HG02981 (cell line): ENCODE measurements around the gene NUBPL.
A peak's percentile ranks its signal among the peaks of the same experiment; 100 is the strongest.

ENCODE experiments used
- ATAC-seq: cut with Tn5 transposase; IDR thresholded peaks from one replicate; pipeline ENCODE4 v1.9.1; 2021; ENCODE audit warnings: mild to moderate bottlenecking, moderate library complexity; ENCODE audit not compliant: unreplicated experiment

The NUBPL gene, protein sequence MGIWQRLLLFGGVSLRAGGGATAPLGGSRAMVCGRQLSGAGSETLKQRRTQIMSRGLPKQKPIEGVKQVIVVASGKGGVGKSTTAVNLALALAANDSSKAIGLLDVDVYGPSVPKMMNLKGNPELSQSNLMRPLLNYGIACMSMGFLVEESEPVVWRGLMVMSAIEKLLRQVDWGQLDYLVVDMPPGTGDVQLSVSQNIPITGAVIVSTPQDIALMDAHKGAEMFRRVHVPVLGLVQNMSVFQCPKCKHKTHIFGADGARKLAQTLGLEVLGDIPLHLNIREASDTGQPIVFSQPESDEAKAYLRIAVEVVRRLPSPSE

GRCh38 chr14:31561155-31561846, at the start of gene NUBPL:
Gene NUBPL, plus strand, starts transcription at chr14:31561404. Its CDS starts 36 bp downstream, at chr14:31561440.
- ATAC-seq = peak; percentile 95

DNA sequence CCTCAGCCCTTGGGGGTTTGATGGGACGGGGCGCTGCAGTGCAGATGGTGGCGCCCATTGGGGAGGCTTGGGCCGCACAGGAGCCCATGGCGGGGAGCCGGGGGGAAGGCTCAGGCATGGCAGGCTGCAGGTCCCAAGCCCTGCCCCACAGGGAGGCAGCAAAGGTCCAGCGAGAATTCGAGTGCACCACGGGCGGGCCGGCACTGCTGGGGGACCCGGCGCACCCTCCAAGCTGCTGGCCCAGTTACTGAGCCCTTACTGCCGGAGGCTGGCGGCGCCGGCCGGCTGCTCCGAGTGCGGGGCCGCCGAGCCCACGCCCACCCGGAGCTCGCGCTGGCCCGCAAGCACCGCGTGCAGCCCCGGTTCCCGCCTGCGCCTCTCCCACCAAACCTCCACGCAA, 34.1 kb upstream of the NUBPL start:
- ATAC-seq = no peak

GRCh38 chr14:31527546-31527945, 33.7 kb upstream of the NUBPL start:
- no peak for ATAC-seq

DNA sequence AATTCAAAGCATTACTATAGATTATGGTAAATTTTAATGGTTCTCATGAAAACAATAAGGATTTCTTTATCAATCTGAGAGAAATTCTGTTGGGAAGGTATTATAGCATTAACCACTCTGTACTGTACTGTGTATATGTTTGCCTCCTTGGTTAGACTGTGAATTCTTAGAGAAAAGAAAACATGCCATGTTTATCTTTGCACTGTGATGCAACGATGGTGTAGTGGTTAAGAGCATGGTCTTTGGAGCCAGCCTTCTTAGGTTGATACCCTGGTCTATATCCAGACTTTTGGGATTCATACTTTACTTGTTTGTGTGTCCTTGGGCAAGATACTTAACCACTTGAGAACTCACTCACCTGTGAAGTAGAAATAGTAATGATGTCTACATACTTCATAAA, 32.2 kb upstream of the NUBPL start:
- ATAC-seq = no peak

- no peak for ATAC-seq
Measured at GRCh38 chr14:31530136-31530535, 31.1 kb upstream of the NUBPL start.

GRCh38 chr14:31536201-31536960, 24.8 kb upstream of the NUBPL start:
- ATAC-seq = no peak

DNA sequence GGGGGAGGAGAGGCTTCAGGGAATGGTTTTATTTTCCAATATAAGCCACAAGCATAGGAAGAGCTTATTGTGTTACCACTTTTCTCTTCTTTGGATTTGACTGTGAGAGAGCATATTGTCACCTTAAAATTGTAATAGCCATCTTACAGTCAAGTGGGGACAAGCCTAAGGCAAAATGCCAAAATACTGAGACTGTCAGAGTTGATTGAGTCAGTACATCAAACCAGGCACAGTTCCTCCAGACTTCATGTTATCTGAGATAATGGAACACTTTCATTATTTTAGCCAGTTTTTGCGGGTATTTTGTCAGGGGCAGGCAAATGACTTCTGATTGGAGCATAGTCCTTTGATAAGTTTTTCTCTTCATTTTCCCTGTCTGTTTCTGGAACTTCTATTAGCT, 19.5 kb upstream of the NUBPL start:
- no peak for ATAC-seq

DNA sequence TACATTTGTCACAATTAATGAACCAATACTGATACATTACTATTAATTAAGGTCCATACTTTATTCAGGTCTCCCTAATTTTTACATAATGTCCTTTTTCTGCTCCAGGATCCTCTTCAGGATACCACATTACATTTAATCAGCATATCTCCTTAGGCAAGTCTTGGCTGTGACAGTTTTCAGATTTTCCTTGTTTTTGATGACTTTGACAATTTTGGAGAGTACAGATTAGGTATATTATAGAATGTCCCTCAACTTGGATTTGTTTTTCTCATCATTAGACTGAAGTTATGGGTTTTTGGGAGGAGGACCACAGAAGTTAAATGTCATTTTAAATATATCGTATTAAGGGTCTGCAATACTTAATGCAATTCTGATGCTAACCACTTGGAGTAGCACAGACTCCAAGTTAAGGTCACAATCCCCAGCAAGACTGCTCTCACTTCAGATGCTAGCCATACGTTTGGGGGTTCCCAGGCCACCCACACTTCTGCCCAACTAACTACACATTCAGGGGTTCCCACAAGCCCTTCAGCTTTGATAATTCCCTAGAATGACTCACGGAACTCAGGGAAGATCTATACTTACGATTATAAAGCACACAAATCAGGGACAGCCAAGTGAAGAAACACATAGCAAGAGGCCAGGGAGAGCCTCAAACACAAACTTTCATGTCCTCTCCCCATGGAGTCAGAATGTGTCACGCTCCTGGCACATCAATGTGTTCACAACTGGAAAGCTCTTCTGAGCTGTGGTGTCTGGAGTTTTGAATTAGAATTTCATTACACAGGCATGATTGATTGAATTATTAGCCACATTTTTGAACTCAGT, 17.0 kb upstream of the NUBPL start:
- no peak for ATAC-seq

- ATAC-seq = no peak
Measured at GRCh38 chr14:31544816-31545215, 16.4 kb upstream of the NUBPL start.

- ATAC-seq = no peak
Measured at GRCh38 chr14:31545328-31545727, 15.9 kb upstream of the NUBPL start.

DNA sequence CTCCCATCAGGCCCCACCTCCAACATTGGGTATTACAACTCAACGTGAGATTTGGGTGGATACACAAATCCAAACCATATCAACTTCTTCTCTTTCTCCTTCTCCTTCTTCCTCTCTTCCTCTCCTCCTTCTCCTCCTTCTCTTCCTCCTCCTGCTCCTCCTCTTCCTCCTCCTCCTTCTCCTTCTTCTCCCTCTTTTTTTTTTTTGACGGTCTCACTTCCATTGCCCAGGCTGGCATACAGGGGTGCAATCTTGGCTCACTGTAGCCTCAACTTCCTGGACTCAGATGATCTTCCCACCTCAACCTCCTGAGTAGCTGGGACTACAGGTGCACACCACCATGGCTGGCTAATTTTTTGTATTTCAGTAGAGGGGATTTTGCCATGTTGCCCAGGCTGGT, 11.4 kb upstream of the NUBPL start:
- no peak for ATAC-seq

DNA sequence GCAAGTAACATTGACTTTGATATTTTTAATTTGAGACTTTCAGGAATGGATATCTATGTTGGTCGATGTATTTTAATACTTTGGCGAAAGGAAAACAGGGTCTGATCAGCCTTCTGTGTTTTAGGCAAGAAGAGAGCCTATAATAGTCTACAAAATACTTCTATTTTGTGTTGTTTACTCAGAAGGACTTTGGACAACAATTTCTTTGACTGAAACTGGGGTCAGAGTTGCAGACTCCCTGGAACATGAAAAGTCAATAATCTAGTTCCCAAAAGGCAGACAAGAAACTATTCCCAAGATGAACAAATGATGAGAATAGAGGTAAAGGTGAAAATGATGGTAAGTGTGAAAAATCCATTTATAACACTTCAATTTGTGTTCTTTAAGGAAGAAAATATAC, 10.6 kb upstream of the NUBPL start:
- ATAC-seq = no peak

GRCh38 chr14:31556191-31556590, 5.0 kb upstream of the NUBPL start:
- no peak for ATAC-seq

GRCh38 chr14:31559939-31560338, 1.3 kb upstream of the NUBPL start:
- ATAC-seq = no peak

- peak; percentile 6 for ATAC-seq
Measured at GRCh38 chr14:31560759-31561154, 447 bp upstream of the NUBPL start.

DNA sequence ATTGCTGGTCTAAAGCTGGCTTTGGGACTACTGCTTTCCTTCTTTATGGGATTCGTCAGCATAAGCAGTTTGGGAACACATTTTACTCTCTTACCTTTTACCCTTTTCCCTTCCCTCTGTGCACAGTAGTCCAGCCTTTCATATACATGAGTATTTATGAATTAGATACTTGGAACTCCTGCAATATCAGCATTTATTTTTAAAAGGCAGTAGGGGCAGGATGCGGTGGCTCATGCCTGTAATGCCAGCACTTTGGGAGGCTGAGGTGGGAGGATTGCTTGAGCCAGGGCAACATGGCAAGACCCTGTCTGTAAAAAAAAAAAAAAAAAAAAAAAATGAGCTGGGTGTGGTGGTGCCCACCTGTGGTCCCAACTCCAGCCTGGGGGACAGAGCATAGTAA, 3.0 kb downstream of the NUBPL start:
- ATAC-seq = no peak

- ATAC-seq = no peak
Measured at GRCh38 chr14:31566456-31566855, 5.3 kb downstream of the NUBPL start.

DNA sequence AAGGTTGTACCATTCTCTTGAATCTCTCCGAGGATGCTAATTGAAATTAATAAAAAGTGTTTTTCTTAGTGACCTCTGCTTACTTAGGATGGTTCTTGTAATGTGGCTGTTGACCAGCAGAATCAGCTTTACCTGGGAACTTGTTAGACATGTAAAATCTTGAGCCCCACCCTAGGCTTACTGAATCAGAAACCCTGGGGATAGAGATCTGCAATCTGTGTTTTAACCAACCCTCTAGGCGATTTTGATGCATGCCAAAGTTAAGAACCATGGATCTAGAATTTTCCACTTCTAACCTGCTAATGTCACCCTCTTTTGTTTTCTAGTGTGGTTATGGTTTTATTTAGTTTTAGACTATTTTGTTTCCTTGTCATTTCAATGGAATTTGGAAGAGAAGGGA, 6.5 kb downstream of the NUBPL start:
- ATAC-seq = no peak

DNA sequence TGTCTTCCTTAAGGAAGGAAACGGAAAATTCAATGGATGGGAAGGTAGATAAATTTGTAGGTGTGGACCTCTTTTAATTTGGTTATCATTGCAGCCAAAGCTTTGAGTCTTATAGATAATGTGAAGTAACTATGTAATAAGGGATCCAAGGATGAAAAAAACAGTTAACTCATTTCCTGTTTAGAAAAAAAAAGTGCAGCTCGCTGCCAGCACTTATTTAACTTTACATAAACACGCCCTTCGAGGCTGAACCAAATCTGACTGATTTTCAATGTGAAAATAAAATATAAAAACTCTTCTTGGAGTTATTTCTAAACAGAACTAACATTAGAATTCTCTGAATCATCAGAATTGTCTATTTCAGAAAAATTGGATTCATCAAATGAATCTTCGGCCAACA, 7.0 kb downstream of the NUBPL start:
- ATAC-seq = no peak

DNA sequence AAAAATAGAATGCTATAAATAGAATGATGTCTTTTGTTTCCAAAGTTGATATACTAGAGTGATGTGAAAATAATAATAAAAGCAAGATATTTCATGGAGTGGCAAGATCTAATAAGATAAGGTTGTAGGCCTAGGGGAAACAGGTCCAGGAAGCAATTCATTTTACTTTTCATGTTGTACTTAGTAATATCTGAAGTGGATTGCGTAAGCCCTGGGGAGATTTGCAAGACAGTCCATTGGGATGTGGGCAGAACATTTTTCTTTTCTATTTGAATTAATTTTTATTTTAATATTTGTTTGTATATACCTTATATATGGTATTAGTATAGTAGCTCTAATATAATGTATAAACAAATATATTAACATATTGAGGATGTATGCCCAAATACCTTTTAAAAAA, 7.5 kb downstream of the NUBPL start:
- ATAC-seq = no peak

- no peak for ATAC-seq
Measured at GRCh38 chr14:31572955-31573354, 11.8 kb downstream of the NUBPL start.
